ENCODE data around the gene CTAG2.

Gene CTAG2

DNA sequence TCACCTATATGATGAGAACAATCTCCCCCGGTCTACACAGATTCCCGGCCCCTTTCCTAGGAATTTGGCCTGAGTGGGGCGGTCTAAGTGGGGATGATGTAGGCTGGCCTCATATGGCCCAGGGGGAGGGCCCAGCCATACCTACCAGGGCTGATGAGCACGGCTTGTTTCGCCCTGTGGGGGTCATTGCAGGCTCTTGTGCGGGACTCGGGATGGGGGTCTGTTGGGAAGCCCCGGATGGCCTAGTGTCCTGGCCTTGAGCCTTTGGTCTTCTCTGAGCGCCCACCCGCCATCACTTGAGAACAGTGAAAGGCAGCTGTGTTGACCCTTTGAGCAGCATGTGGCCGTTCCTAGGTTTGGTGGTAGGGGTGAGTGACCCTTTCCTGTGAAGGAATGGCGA lies 4.8 kb upstream of the CTAG2 start:
- no peaks in the 10 kb centered on the region for H3K27me3 ChIP-seq (ENCODE audit: control insufficient read depth, insufficient read depth, low read length)

GRCh38 chrX:154657226-154657805 lies 3.9 kb upstream of the CTAG2 start:
- Histone ChIP-seq H3K27me3 (ENCODE audit: control insufficient read depth, insufficient read depth, low read length) (no peaks in the 10 kb centered on the region), H3K27ac (ENCODE audit: low read length) (no peak overlapping the region), H3K9me3 (ENCODE audit: control insufficient read depth, low read depth, low read length) (no peaks in the 10 kb centered on the region), H3K4me3 (ENCODE audit: low read length) (no peak overlapping the region), H3K36me3 (ENCODE audit: control insufficient read depth, low read depth, low read length) (no peaks in the 10 kb centered on the region), H3K9ac (ENCODE audit: low read length) (no peak overlapping the region), H3K4me1 (ENCODE audit: control insufficient read depth, low read depth, low read length) (no peaks in the 10 kb centered on the region)

More for the DNA sequence above, 4.8 kb upstream of the CTAG2 start:
- Histone ChIP-seq H3K27ac (ENCODE audit: low read length) (no peak overlapping the region), H3K4me3 (ENCODE audit: low read length) (no peak overlapping the region), H3K36me3 (ENCODE audit: control insufficient read depth, low read depth, low read length) (no peaks in the 10 kb centered on the region), H3K9me3 (ENCODE audit: control insufficient read depth, low read depth, low read length) (no peaks in the 10 kb centered on the region), H3K9ac (ENCODE audit: low read length) (no peak overlapping the region), H3K4me1 (ENCODE audit: control insufficient read depth, low read depth, low read length) (no peaks in the 10 kb centered on the region)

DNA sequence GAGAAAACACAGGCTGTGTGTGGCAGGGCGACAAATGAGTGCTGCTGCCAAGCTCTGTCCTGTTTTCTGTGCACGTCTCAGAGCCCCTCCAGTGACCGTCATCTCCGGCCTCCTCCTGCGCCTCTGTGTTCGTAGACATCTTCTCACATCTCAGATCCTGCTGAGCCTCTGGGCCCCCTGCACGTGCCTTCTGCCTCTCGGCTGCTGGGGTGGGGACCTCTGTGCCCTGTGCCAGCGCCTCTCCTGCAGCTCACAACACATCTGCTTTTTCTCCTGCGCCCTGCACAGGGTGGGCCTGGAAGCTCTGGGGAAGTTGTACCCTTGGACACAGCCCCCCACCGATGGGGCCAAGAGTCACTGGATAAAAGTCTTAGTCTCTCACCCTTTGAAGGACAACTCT lies 2.4 kb upstream of the CTAG2 start:
- no peak overlapping the region for H3K4me3 ChIP-seq (ENCODE audit: low read length)
- no peaks in the 10 kb centered on the region for H3K9me3 ChIP-seq (ENCODE audit: control insufficient read depth, low read depth, low read length)
- no peak overlapping the region for H3K9ac ChIP-seq (ENCODE audit: low read length)
- H3K27me3 ChIP-seq (ENCODE audit: control insufficient read depth, insufficient read depth, low read length): no peaks in the 10 kb centered on the region
- no peaks in the 10 kb centered on the region for H3K36me3 ChIP-seq (ENCODE audit: control insufficient read depth, low read depth, low read length)
- no peaks in the 10 kb centered on the region for H3K4me1 ChIP-seq (ENCODE audit: control insufficient read depth, low read depth, low read length)
- H3K27ac ChIP-seq (ENCODE audit: low read length): no peak overlapping the region

GRCh38 chrX:154655346-154655745 lies 2.0 kb upstream of the CTAG2 start:
- Histone ChIP-seq H3K4me3 (ENCODE audit: low read length) (no peak overlapping the region), H3K36me3 (ENCODE audit: control insufficient read depth, low read depth, low read length) (no peaks in the 10 kb centered on the region), H3K27ac (ENCODE audit: low read length) (no peak overlapping the region), H3K9ac (ENCODE audit: low read length) (no peak overlapping the region), H3K9me3 (ENCODE audit: control insufficient read depth, low read depth, low read length) (no peaks in the 10 kb centered on the region), H3K4me1 (ENCODE audit: control insufficient read depth, low read depth, low read length) (no peaks in the 10 kb centered on the region), H3K27me3 (ENCODE audit: control insufficient read depth, insufficient read depth, low read length) (no peaks in the 10 kb centered on the region)

DNA sequence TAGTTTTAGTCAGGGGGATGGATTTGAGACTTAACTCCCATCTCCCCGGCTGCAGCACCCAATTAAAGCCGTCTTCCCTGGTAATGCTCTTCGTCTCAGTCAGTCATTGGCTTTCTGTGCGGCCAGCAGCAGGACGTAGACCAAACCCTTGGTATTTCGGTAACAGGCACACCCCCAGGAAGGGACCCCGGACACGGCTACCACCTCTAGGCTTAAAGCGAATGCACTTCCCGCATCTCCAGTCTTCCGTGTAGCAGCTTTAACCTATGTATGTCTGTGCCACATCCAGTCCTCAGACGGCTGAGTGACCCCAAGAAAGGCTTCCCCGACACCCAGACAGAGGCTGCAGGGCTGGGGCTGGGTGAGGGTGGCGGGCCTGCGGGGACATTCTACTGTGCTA lies 1.5 kb upstream of the CTAG2 start:
- no peak overlapping the region for H3K9ac ChIP-seq (ENCODE audit: low read length)
- no peaks in the 10 kb centered on the region for H3K27me3 ChIP-seq (ENCODE audit: control insufficient read depth, insufficient read depth, low read length)
- H3K4me3 ChIP-seq (ENCODE audit: low read length): no peak overlapping the region
- H3K9me3 ChIP-seq (ENCODE audit: control insufficient read depth, low read depth, low read length): peaks cover 2% of the 10 kb centered on the region
- H3K36me3 ChIP-seq (ENCODE audit: control insufficient read depth, low read depth, low read length): no peaks in the 10 kb centered on the region
- H3K4me1 ChIP-seq (ENCODE audit: control insufficient read depth, low read depth, low read length): no peaks in the 10 kb centered on the region
- no peak overlapping the region for H3K27ac ChIP-seq (ENCODE audit: low read length)

DNA sequence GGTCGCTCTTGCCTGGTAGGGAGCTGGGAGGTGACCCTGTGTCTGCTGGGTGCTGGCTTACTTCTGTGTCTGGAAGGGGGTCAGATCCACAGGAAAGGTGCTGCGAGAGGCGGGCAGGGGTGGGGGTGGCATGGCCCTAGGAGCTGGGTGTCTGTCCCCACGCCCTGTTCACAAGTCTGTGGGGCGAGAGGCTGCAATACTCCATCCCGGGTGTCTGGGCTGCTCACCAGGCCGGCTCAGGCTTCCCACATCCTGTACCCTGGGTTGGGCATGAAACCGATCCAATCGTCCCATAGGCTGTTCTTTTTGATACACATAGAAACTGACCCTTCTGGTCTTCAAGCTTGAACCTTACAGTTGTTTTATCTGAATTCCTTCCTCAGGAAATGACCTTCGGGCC lies 993 bp upstream of the CTAG2 start:
- Histone ChIP-seq H3K9me3 (ENCODE audit: control insufficient read depth, low read depth, low read length) (peaks cover 4% of the 10 kb centered on the region), H3K9ac (ENCODE audit: low read length) (no peak overlapping the region), H3K27ac (ENCODE audit: low read length) (no peak overlapping the region), H3K4me1 (ENCODE audit: control insufficient read depth, low read depth, low read length) (no peaks in the 10 kb centered on the region), H3K4me3 (ENCODE audit: low read length) (no peak overlapping the region), H3K36me3 (ENCODE audit: control insufficient read depth, low read depth, low read length) (no peaks in the 10 kb centered on the region), H3K27me3 (ENCODE audit: control insufficient read depth, insufficient read depth, low read length) (no peaks in the 10 kb centered on the region)

DNA sequence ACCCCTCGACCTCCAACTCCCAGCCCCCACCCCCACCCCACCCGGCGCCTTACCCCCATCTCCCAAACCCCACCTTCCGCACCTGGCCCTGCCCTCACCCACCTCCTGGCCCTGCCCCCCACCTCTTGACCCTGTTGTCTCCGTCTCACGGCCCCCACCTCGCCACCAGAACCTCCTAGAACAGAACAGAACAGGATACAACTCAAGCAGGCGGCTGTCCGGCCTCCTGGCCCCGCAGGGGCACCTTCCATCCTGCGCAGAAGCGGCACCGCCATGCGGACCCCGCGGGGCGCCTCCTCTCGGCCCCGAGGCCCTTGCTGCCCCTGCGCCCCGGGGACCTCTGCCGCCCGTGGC lies 354 bp downstream of the CTAG2 start:
- no peak overlapping the region for H3K4me3 ChIP-seq (ENCODE audit: low read length)
- no peaks in the 10 kb centered on the region for H3K4me1 ChIP-seq (ENCODE audit: control insufficient read depth, low read depth, low read length)
- H3K9me3 ChIP-seq (ENCODE audit: control insufficient read depth, low read depth, low read length): peaks cover 4% of the 10 kb centered on the region
- no peak overlapping the region for H3K9ac ChIP-seq (ENCODE audit: low read length)
- H3K36me3 ChIP-seq (ENCODE audit: control insufficient read depth, low read depth, low read length): no peaks in the 10 kb centered on the region
- H3K27me3 ChIP-seq (ENCODE audit: control insufficient read depth, insufficient read depth, low read length): no peaks in the 10 kb centered on the region
- no peak overlapping the region for H3K27ac ChIP-seq (ENCODE audit: low read length)

DNA sequence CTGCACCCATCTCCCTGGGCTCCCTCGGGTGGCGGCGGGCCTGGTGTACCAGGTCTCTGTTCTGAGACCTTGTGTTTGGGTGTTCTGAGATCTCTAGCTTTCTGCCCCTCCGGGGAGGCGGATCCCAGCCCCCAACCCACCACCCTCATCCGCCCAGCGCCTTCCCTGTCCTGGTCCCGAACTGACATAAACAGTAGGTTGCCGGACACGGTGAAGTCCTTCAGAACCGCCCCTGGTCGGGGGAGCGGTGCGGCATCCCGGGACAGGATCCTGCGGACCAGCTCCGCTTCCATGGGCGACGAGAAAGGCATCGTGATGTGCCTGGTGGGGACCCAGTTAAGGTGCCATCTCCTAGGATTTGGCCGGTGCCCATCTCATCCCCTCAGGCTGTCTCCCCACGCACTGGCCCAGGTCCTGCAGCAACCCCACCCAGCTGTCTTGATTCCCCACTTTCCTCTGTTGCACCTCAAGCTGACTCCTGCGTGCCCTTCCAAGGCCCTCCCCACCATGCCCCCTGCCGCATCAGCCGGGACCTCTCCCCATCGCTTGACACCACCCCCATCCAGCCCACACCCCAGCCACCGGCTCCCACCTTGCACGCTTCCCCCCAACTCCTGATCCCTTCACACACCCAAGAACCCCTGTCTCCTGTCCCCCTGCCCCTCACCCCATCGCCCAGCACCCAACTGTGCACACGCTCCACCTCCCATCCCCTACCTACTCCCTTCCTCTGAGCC lies 900 bp downstream of the CTAG2 start:
- no peak overlapping the region for H3K9ac ChIP-seq (ENCODE audit: low read length)
- H3K9me3 ChIP-seq (ENCODE audit: control insufficient read depth, low read depth, low read length): peaks cover 4% of the 10 kb centered on the region
- H3K36me3 ChIP-seq (ENCODE audit: control insufficient read depth, low read depth, low read length): no peaks in the 10 kb centered on the region
- no peak overlapping the region for H3K4me3 ChIP-seq (ENCODE audit: low read length)
- H3K4me1 ChIP-seq (ENCODE audit: control insufficient read depth, low read depth, low read length): no peaks in the 10 kb centered on the region
- H3K27ac ChIP-seq (ENCODE audit: low read length): no peak overlapping the region
- H3K27me3 ChIP-seq (ENCODE audit: control insufficient read depth, insufficient read depth, low read length): no peaks in the 10 kb centered on the region

DNA sequence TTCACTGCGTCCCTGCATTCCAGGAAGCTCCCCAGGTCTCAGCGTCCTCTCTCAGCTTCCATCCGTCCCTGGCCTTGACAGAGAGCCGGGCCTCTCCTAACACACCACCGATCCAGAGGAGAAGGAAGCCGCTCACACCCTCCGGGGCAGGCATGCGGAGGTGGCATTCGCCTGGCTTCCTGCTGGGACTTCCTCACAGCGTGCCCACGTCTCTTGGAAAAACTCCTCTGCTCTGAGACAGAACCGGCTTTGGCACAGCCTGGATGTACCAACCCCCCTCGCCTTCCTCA lies 3.2 kb downstream of the CTAG2 start:
- Histone ChIP-seq H3K4me1 (ENCODE audit: control insufficient read depth, low read depth, low read length) (no peaks in the 10 kb centered on the region), H3K27ac (ENCODE audit: low read length) (no peak overlapping the region), H3K9me3 (ENCODE audit: control insufficient read depth, low read depth, low read length) (peaks cover 4% of the 10 kb centered on the region), H3K27me3 (ENCODE audit: control insufficient read depth, insufficient read depth, low read length) (no peaks in the 10 kb centered on the region), H3K36me3 (ENCODE audit: control insufficient read depth, low read depth, low read length) (no peaks in the 10 kb centered on the region), H3K9ac (ENCODE audit: low read length) (no peak overlapping the region), H3K4me3 (ENCODE audit: low read length) (no peak overlapping the region)

DNA sequence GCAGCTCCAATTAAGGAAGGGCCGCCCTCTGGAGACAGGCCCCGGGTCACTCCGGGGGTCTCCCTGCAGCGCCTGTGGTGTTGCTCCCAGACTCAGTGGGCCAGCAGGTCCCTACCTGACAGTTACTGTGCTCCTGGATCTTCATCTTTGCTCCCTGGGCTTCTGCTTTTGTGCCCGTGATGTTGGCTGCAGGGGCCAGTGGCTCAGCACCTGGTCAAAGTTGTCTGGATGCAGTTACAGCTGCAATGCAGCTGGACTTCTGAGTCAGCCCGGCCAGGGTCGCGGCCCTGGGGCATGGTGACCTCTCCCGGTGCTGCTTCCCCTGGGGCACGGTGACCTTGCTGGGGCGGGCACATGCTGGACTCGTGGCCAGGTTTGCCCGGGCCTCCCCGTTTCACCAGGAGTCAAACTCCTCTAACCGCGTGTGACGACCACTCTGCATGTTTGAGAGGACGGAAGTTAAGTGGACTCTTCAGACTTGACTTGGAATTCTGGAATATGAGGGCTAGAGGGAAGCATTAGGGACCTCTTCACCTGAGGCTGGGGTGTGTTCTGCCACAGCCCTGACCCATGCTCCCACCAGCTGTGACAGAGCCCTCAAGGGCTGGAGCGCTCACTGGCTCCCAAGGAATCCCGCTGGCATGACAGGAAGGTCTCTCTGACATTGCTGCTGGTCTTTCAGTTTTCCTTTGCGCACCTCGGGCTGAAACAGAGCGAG lies 3.7 kb downstream of the CTAG2 start:
- H3K9ac ChIP-seq (ENCODE audit: low read length): no peak overlapping the region
- H3K27me3 ChIP-seq (ENCODE audit: control insufficient read depth, insufficient read depth, low read length): no peaks in the 10 kb centered on the region
- no peaks in the 10 kb centered on the region for H3K4me1 ChIP-seq (ENCODE audit: control insufficient read depth, low read depth, low read length)
- no peaks in the 10 kb centered on the region for H3K36me3 ChIP-seq (ENCODE audit: control insufficient read depth, low read depth, low read length)
- H3K9me3 ChIP-seq (ENCODE audit: control insufficient read depth, low read depth, low read length): peaks cover 4% of the 10 kb centered on the region
- no peak overlapping the region for H3K4me3 ChIP-seq (ENCODE audit: low read length)
- H3K27ac ChIP-seq (ENCODE audit: low read length): no peak overlapping the region

DNA sequence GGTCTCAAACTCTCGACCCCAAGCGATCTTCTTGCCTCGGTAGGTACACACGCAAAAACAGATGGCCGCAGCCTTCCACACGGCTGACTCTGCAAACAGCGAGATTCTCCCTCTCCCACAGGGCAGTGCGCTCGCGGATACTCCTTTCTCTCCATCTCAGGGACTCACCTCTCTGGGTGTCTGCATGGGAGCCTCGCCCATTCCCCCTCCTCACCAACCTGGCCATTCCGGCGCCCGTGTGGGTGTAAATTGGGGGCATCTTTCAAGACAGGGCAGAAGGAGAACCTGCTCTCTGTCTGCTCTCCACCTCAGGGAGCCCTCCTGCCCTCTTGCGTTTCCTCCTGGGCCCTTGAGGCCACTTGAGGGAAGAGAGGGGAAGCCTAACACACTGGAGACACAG lies 4.4 kb downstream of the CTAG2 start:
- Histone ChIP-seq H3K27ac (ENCODE audit: low read length) (no peak overlapping the region), H3K36me3 (ENCODE audit: control insufficient read depth, low read depth, low read length) (no peaks in the 10 kb centered on the region), H3K9ac (ENCODE audit: low read length) (no peak overlapping the region), H3K4me1 (ENCODE audit: control insufficient read depth, low read depth, low read length) (no peaks in the 10 kb centered on the region), H3K9me3 (ENCODE audit: control insufficient read depth, low read depth, low read length) (peaks cover 4% of the 10 kb centered on the region), H3K4me3 (ENCODE audit: low read length) (no peak overlapping the region), H3K27me3 (ENCODE audit: control insufficient read depth, insufficient read depth, low read length) (no peaks in the 10 kb centered on the region)
